Measurements from ENCODE around the gene LRP2BP.
A peak's percentile ranks its signal among the peaks of the same experiment; 100 is the strongest.
"Not testable (repeated sequence)": the region's sequence is repeated elsewhere in the genome, so short reads cannot be mapped to it uniquely, and the experiment has no call there.

The LRP2BP gene

DNA sequence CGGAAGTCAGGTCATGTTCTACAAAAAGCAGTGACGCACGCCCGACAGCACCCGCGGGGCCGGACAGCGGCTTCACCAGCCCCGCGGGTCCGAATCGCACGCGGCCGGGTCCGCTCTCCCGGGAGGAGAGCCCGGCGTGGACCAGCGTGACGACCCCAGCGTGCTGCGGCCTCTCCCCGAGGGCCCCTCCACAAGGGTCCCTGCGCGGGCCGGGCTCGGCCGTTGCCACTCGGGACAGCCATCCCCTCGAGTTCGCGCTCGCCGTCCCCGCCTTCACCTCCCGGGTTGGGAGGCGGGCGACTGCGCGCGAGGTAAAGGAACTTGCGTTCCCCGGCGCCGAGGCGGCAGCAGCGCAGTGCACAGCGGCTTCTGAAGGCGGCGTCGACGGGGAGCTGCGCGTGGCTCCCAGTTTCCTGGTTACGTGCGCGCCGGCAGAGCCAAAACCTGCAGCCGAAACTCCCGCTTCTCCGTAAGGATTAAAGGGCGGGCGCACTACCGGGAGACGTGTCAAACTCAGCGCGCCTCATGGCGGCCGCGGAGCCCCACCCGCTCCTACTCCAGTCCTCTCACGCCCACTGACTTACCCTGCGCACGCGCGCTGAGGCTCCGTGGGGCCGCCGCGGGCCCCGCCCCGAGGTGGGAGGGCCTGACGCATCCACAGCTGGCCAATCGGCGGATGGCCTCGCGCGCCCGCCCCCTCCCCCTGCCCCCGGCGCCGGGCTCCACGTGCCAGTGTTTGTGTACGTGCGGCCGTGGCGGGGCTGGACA, 416 bp upstream of the LRP2BP start:
- DNase-seq (ENCODE audit: low spot score), result peak; percentile 100

DNA sequence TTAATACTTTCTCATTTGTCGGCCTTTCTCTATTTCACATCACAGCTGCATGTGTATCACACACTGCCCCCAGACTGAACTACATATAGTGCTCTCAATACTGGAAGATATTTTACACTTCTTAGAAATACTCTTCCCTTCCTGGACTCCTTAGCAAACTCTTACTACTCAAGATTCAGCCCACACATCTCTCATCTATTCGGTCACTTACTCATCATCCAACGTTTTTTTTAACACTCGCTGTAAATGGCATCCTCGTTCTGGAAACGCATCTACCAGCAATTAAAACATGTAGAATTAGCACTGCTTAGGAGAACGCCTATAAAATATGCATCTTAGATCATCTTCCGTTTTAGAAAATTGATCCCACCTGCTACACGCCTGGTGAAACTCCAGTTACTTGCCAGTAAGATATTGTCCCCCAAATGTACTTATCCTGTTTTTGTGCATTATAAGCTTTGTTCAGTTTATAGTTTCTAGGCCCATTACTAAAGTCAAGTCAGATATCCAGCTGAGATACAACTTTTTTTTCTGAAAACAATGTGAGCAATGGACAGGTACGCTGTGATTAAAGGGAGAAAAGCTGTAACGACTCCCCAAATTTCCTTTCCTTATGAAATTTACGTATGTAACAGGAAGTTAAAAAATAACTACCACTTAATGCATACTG, 1.0 kb downstream of the LRP2BP start:
- DNase-seq (ENCODE audit: low spot score), result no peak

DNA sequence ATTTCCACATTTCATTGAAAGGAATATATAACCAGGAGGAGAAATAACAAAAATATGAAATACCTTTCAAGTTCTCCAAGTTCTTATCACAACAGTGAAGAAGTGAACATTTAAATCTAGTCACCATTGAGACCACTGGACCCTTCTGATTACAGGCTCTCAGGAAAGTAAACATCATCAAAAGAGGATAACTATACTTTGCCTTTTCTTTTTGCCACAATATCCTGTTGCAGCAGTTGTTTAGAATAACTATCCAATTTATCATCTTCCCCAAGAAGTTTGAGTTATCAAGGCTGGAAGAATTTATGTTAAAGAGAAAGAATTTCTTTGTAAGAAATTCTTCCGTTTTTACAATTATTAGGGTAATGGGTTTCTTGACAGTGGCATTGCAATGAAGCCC, 3.6 kb downstream of the LRP2BP start:
- no peak for DNase-seq (ENCODE audit: low spot score)

DNA sequence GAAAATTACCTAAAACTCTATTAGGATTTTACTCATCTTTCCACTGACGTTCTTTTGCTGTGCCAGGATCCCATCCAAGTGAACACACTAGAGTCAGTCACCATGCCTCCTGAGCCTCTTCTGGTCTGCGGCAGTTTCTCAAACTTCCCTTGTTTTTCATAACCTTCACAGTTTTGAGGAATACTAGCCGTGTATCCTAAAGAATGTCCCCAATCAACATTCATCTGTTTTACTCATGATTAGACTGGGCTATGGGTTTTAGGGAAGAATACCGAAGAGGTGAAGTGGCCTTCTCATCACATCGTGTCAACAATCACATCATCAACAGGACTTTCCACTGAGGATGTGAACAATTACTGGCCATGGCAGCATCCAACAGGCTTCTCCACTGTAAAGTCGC, 4.8 kb downstream of the LRP2BP start:
- no peak for DNase-seq (ENCODE audit: low spot score)

DNA sequence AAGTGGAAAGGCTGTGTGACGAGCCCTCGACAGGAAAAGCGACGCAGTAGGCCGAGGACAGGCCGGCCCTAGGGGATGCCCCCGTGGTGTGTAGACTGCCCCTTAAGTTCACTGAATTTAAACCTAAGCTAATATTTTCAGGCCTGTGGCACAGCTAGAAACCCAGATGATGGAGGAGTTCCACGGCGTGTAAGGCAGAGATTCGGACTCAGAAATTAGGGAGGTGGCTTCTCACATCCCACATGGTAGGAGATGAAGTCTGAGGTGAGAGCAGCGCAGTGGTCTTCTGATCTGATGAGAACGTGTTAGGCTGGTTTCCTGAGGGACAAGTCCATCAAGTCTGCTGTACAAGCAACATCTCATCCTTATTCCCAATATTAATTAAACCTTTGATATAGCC, 7.8 kb downstream of the LRP2BP start:
- no peak for DNase-seq (ENCODE audit: low spot score)

DNA sequence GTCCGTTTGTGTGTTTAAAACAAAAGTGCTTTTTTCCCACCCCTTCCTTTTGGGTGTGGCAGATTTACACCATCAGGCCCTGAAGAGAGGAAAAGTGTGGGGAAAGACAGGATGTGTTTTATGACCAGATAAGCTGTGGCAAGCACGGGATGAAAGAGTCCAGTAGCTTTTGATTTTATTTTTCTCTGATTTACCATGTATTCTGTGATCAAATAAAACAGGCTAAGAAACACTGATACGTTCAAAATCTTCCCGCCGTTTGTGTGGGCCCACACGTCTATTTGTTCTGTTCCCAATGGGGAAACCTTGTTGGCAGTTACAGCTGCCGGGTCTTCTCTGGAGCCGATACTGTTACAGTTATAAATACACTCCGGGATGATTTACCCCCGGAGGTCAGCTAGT, 10.8 kb downstream of the LRP2BP start:
- DNase-seq (ENCODE audit: low spot score), result no peak

DNA sequence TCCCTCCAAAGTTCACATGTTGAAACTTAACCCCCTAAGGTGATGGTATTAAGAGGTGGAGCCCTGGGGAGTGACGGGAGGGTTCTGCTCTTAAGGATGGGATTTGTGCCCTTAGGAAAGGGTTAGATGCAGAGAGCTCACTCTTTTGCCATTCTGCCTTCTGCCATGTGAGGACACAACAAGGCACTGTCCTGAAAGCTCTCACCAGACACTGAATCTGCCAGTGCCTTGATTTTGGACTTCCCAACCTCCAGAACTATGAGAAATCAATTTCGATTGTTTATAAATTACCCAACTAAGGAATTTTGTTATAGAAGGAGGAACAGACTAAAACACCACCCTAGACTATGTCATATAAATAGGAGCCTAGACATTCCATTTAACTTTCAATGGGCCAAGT, 11.7 kb downstream of the LRP2BP start:
- DNase-seq (ENCODE audit: low spot score), result no peak

DNA sequence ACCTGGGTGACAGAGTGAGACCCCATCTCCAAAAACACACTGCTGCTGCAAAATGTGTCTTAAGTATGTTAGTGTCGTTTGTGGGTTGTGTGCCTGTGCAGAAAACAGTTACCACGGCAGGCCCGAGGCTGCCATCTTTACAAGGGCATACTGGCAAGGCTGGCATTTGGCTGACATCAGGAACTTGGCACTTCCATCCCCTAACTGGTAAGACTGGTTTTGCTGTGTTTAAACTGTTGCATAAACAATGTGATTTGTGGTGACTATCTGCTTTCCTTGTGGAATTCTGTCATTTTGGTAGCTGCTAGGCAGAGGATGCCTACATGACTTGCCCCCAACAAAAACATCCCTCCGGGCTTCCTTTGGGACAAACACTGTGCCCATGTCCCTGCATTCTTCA, 12.3 kb downstream of the LRP2BP start:
- no peak for DNase-seq (ENCODE audit: low spot score)

DNA sequence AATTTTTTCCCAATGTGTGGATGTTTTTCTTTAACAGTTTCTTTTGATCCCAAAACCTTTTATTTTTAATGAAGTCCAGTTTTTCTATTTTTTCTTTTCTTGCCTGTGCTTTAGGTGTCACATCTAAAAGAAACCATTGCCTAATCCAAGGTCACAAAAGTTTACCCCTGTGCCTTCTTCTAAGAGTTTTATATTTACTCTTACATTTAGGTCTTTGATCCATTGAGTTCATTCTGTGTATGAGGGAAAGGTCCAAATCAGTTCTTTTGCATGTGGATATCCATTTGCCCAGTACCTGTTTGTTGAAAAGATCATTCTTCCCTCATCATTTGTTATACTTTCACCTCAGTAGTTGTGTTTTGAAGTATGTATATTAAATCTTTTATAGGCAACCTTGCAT, 13.0 kb downstream of the LRP2BP start:
- DNase-seq (ENCODE audit: low spot score), result no peak

DNA sequence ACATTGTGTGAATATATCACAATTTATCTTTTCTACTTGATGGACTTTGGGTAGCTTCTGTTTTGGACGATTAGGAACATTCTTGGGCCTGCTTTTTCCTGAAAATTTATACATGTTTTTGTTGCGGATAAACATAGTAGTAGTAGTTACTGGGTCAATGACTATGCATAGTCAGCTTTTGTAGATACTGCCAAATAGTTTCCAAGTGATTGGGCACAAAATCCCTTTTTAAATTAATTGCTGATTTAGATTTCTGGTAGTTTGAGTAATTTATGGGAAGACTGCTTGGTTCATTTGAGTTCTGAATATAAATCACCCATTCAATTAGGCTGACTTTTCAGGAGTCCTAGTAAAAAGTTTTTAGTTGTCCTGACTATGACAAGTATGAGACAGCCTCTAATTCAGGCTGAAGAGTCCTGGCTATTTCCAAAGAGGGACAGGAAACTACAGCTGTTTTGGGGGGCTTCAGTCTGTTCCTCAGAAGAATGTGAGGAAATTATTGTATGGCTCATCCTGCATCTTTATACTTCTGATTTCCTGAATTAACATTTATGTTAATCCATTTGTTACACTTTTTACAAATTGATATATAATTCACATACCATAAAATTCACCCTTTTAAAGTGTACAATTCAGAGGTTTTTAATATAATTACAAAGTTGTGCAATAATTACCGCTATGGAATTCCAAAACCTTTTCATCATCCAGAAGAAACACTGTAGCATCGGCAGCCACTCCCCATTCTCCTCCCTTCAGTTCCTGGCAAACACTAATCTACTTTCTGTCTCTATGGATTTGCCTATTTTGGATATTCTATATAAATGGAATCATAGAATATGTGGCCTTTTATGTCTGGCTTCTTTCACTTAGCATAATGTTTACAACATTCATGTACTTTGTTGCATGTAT, 14.2 kb downstream of the LRP2BP start:
- no peak for DNase-seq (ENCODE audit: low spot score)

DNA sequence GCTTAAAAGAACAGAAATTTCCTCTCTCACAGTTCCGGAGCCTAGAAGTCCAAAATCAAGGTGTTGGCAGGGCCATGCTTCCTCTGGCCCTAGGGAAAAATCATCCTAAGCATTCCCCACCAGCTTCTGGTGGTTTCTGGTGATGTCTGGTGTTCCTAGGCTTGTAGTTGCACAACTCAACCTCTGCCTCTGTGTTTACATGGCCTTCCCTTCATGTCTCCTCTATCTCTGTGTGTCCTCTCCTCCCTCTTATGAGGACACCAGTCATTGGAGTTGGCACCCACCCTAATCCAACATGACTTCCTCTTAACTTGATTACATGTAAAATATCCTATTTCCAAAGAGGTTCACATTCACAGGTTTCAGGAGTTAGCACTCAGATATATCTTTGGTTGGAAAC, 15.4 kb downstream of the LRP2BP start:
- DNase-seq (ENCODE audit: low spot score), result no peak

DNA sequence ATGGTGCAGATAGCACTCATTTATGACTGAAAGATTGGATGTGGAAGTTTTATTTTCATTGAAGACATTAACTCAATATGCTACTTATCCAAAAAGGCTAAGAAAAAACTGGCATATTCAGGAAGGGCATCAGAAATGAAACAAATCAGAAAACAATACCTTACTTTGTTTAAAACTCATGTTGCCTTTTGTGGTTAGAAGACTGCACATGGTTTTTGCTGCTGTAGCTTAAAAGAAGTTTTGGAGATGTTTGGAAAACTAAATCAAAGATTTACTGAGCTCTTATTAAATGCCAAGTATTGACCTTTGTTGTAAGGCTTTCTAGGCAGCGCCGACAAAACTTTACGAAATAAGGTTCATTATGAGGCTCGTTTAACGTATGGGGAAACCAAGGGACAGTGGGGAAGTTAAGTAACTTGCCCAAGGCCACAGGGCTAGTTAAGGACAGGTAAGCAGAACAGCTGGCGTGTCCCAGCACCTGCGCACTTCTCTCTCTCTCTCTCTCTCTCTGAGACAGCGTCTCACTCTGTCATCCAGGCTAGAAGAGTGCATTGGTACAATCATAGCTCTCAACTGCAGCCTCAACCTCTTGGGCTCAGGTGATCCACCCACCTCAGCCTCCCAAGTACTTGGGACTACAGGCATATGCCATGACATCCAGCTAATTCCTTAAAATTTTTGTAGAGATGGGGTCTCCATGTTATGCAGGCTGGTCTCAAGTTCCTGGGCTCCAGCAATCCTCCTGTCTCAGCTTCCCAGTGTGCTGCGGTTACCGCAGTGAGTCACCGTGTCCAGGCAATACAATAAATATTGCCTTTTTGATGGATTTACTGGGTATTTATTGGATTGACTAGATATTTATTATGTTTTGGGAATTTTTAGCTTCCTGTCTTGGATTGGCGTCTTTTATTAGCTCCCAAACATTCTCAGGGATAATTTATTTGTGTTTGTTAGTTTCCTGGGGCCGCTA, 16.1 kb downstream of the LRP2BP start:
- no peak for DNase-seq (ENCODE audit: low spot score)

DNA sequence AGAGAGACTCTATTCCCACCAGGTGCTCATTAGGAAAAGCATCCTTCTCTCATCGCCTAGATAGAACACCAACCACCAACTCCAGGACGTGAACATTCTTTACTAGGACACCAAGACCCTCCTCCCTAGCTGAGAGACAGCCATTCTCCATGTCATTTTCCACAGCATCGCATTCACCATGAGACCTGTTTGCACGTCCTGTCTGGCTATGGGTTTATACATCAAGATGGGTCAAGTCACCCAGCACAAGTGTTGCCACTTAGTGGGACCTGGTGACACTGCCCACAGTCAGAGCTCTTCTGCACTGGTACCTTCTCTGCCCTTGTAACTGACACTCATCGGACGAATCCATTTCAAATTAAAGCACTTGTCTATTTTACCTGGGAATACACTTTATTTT, 17.5 kb downstream of the LRP2BP start:
- DNase-seq (ENCODE audit: low spot score), result no peak

DNA sequence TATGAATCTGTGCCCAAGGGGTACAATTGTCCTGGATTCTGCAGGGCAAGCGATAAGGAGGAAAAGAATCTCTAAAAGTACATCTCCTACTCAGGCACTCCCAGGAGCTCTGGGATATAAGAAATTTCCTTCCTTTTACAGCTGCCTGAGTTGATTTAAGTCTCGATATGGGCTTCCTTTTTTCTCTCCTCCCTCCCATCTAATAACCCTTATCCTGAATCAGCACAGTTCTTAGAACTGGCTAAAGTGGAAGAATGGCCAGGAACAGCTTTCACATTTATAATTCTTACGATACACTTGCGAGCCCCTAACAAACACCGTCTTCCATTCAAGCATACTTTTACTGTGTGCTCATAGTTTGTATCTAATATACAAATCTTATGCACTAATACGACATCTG, 21.2 kb downstream of the LRP2BP start:
- no peak for DNase-seq (ENCODE audit: low spot score)

DNA sequence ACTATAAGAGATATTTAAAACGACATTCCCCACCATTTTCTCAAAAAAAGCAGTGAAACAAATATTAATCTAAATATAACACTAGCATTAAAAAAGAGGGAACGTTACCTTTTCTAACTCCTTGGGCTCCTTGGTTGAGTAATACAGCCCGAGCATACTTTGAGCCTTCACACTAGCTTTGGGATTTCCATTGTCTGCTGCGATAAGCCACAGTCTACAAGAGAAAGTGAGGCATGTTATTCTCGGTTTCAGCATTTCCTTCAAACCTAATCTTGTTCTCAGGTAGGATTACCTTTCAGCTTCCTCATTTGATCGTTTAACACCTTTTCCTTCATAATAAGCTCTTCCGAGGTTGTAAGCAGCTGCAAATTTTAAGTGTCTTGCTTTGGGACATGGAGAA, 21.7 kb downstream of the LRP2BP start:
- no peak for DNase-seq (ENCODE audit: low spot score)

DNA sequence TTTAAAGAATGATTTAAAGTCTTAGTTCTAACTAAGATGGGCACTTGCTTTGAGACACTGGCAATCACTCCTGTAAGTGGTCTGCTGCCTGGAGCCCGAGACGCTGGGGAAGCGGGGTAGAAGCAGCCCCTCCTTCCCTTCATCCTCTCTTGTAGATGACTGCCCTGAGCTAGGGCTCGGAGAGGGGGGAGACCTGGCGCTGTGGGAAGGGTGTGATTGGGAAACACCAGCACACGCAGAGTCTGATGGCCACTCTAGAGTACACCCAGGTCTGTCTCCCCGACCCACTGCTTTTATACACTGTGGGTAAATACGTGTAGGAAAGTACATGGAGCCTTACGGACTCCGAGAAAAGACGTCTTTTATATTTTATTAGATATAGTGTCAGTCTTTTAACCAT, 24.0 kb downstream of the LRP2BP start:
- DNase-seq (ENCODE audit: low spot score), result no peak

DNA sequence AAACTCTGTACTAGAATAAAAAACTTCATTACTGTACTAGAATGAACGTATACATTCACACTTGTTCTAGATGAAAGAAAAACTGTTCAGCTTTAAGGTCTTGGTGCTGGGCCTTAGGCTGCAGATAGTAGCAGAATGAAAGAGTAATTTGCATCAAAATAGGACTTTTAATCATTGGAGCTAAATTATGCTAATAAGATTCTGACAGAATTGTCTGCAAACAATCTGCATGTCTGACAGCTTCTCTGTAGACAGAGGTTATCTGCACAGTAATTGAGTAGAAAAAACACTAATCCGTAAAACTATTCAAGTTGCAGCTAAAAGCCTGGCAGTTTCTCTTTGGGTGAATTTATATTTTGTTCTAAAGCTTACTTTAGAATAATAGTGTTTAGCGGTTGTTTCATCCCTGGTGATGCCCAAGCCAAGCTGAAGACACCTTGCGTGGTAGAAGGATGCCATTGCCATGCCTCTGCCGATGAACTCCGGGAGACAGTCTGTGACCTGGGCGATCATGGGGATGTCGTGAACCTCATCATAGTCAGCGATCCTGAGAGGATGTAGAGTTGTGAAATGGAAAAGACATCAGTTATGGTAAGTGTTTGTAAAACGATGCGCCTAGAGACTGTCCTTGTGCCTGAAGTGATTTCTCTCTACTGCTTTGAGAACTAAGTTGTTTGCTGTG, 25.3 kb downstream of the LRP2BP start:
- DNase-seq (ENCODE audit: low spot score), result no peak

DNA sequence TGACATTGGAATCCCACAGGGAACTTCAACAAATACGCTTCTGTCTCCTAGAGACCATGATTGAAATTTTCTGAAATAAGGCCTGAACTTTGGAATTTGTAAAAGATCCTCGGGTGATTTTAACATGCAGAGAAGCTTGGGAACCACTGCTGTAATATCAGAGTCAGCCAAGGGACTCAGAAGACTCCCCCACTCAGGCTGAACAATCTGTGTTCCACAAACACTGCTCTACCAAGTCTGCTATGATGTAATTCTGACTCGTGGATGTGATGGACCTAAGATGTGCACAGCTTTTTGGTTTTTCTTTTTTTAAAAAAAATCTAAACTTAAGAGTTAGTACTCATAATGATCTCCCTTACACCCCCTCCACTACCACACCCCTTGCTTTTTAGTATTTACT, 26.0 kb downstream of the LRP2BP start:
- no peak for DNase-seq (ENCODE audit: low spot score)

DNA sequence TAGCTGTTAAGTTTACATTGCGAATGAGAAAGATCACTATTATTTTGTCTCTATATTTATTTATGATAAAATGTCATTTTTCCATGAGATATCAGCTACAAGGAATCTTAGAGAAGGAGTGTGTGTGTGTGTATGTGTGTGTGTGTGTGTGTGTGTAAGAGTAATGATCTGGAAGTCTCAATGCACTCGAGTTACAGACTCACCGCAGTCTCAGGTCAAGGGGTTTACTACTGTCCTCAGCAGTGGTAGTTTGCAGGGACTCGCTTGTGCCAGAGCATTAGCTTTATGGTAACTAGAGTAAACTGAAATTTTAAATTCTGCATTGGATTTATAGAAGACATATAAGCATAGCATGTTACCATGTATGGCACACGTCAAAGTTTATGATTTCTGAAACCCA, 30.8 kb downstream of the LRP2BP start:
- no peak for DNase-seq (ENCODE audit: low spot score)

DNA sequence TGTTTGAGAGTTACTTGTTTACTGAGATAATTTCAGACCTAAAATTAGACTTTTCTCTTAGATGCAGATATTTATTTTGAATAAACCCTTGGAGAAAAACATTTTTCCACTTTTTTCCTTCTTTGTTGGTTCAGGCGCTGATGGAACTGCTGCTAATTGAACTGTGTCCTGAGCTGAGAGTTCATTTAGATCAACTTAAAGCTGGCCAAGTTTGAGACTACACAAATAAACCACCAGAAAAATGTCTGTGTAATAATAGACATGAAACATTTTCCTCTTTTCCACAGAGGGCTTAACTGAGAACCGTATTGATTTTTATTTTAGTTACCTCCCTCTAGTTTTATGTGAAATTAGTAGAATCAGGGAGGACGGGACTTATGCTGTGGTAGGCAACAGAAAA, 32.5 kb downstream of the LRP2BP start:
- DNase-seq (ENCODE audit: low spot score), result no peak

DNA sequence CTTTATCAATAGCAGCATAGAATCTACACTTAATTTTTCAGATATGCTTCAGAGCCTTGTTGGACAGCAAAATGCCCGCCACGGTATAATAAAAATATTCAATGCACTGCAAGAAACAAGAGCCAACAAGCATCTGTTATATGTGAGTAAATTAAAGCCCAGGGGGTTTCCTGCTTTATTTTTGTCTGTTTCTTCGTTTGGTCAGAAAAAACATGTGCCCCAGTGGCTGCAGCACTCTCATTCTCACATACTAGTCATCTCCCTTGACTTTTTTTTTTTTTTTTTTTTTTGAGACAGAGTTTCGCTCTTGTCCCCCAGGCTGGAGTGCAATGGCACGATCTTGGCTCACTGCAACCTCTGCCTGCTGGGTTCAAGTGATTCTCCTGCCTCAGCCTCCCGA, 33.2 kb downstream of the LRP2BP start:
- DNase-seq (ENCODE audit: low spot score), result not testable (repeated sequence)

Measured in AG08396 (cell line).